BJ (cell line): ENCODE results near the gene SH3RF3. TPM values are rescaled to one million over a fixed set of nuclear protein-coding genes. Genes with fewer than 3 reads are reported as not detected.

Experiments
- CTCF ChIA-PET: fragments of 350-600 bp; formaldehyde crosslinking; extraction: SDS; loops from one replicate; lab custom pipeline; 2021; ENCODE audit warnings: antibody characterized with exemption, inconsistent platforms; lab: Yijun Ruan, JAX
- POLR2A ChIA-PET: fragments of 300-600 bp; sonication (Branson Sonifier 250); formaldehyde crosslinking; extraction: SDS; loops from one replicate; lab custom pipeline; 2021; ENCODE audit warnings: antibody characterized with exemption; lab: Charles Lee
- DNase-seq: peaks from one replicate; pipeline ENCODE4 v3.0.0-alpha.2; 2011; ENCODE audit warnings: low read depth
- H3K27me3 ChIP-seq: 2 replicates; pipeline ENCODE4 v1.6.0; 2011; ENCODE audit warnings: low read length; ENCODE audit not compliant: control insufficient read depth, insufficient read depth
- H3K36me3 ChIP-seq: 2 replicates; pipeline ENCODE4 v1.5.1; 2011; ENCODE audit warnings: low read length; ENCODE audit not compliant: control insufficient read depth, insufficient read depth
- H3K4me3 ChIP-seq: 2 replicates; pipeline ENCODE4 v1.5.1; 2011; ENCODE audit warnings: low read depth, mild to moderate bottlenecking, control low read depth, low read length
- polyA plus RNA-seq: library from polyadenylated mRNA; depleted of rRNA; stranded (reverse); fragments of >200 nt; gene quantifications from 2 replicates; pipeline ENCODE4 v1.2.3, GENCODE V29; 2011
- TF ChIP-seq, protein P1 (sequence below): IDR thresholded peaks from 2 replicates; pipeline ENCODE4 v1.5.1; 2011; ENCODE audit warnings: low read depth, mild to moderate bottlenecking, control low read depth, inconsistent platforms, low read length, moderate library complexity; ENCODE audit not compliant: insufficient read depth

The SH3RF3 gene
- polyA plus RNA-seq, 1 experiment, result 3.6 TPM

DNA sequence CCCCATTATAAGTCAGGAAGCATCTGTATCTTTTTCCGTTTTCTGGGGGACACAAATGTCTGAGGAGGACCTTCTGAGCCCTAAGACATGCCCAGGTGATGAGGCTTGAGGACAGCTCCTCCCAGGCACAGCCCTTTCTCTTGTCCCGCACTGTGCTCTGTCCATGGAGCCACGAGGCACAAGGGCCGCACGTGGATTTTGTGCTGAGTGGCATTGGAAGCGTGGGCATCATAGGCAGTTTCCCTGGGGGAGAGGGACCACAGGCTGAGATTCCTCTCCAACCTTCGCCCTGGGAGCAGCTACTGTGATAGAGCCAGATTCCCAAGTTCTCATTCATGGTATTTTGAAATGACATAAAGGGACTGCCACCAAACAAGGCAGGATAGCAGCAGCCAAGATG, 139.9 kb downstream of the SH3RF3 start:
- Histone ChIP-seq H3K36me3 (peaks cover 1% of the 10 kb centered on the region; the same call in 1 of the 2 replicates), H3K27me3 (no peaks in the 10 kb centered on the region), H3K4me3 (no peak overlapping the region)
- no peak for DNase-seq
- POLR2A ChIA-PET, result no interaction called here
- TF ChIP-seq, protein P1, sequence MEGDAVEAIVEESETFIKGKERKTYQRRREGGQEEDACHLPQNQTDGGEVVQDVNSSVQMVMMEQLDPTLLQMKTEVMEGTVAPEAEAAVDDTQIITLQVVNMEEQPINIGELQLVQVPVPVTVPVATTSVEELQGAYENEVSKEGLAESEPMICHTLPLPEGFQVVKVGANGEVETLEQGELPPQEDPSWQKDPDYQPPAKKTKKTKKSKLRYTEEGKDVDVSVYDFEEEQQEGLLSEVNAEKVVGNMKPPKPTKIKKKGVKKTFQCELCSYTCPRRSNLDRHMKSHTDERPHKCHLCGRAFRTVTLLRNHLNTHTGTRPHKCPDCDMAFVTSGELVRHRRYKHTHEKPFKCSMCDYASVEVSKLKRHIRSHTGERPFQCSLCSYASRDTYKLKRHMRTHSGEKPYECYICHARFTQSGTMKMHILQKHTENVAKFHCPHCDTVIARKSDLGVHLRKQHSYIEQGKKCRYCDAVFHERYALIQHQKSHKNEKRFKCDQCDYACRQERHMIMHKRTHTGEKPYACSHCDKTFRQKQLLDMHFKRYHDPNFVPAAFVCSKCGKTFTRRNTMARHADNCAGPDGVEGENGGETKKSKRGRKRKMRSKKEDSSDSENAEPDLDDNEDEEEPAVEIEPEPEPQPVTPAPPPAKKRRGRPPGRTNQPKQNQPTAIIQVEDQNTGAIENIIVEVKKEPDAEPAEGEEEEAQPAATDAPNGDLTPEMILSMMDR, result no peak
- CTCF ChIA-PET, result no interaction called here

DNA sequence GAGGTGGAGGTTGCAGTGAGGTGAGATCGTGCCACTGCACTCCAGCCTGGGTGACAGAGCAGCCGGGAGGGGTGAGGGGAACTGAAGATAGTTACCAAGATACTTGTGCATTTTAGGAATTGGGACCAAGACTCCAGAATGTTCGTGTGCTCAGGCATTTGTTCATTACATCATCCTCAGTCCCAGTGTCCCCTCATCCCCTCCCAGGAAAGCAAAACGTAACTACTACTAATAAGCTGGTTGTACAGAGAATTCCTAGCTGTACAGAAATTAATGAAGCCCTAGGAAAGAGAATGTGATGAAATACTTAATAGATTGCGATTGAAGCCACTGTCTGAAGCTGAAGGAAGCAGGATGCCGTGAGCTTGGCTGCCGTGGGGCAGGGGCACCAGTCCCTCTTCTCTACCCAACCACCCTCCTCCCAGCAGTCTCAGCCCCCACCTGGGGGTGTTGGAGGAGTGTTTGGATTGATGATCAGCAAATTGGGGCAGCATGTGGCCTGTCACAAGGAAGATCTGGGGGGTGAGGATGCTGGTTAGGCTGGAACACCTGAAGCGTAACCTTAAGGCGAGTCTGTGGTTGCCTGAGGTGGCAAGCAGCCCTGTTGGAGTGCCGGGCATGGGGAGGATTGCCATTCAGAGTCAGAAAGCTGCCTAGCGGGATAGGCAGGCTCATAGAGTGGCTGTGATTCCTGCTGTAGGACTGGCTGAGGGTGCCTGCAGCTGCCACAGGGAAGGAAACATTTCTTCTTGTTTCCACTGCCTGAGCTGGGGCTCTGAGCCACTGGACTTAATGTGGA, 140.9 kb downstream of the SH3RF3 start:
- no peaks in the 10 kb centered on the region for H3K27me3 ChIP-seq
- ChIA-PET CTCF (interaction anchor here (1.2 kb wide), 1 partner anchor 143 kb away, joined by 3 read pairs; no protein-coding TSS in a partner anchor), POLR2A (no interaction called here)
- TF ChIP-seq, protein P1, result no peak
- no peak for DNase-seq
- H3K36me3 ChIP-seq, result peaks cover 1% of the 10 kb centered on the region; the same call in 1 of the 2 replicates
- no peak overlapping the region for H3K4me3 ChIP-seq

DNA sequence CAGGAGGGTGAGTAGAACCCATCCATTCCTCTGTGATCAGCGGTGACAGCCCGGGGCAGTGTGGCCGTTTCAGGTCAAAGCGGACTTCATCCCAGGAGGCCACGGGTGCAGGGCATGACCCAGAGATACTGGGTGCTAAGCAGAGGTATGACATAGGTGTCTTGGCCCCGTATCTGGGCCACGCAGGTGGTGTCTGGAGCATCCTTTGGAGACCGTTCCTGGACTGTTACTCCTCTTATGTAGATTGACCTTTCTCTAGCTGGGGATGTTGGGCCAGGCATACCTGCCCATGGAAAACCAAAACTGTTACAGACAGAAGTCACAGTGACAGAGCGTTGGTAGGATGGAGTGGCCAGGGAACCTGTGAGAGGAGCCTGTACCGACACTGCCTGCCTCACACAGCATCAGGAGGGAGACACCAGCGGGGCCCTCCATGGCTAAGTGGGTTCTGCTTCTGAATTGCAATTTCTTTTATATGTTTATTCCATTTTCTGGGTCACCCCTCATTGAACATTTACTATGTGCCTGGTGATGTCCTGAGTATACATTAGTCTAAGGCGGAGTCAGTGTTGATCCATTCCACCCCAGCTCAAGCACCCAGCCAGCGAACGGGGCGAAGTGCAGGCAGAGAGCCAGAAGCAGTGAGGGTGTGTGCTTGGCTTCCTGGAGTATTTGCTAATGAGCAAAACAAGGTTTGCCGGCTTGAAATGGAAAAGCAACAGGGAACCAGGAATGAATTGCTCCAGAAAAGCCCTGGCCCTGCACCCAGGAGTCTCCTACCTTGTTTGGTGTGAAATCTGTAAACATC, 141.7 kb downstream of the SH3RF3 start:
- TF ChIP-seq, protein P1, result no peak
- no peak for DNase-seq
- CTCF ChIA-PET, result interaction anchor here (1.2 kb wide), 1 partner anchor 144 kb away, joined by 3 read pairs; no protein-coding TSS in a partner anchor
- peaks cover 1% of the 10 kb centered on the region; the same call in 1 of the 2 replicates for H3K36me3 ChIP-seq
- POLR2A ChIA-PET, result no interaction called here
- no peak overlapping the region for H3K4me3 ChIP-seq
- H3K27me3 ChIP-seq, result no peaks in the 10 kb centered on the region

DNA sequence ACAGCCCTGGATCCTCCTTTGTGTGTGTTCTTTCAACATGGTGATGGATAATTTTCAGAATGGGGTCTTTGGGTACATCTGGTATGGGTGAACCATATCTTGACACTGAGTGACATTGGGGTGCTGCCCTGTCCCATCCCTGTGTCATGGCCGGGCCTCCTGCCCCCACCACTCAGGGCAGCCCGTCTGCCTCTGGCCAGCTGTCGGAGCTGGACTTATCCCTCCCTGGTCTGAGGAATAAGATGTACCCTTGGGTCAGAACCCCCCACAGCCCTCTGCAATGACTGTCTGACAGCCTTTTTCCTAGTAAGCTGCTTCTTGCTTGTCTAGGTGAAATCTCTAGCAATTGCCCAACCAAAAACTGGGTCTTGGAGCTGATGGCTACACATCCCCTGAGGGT, 142.9 kb downstream of the SH3RF3 start:
- POLR2A ChIA-PET, result no interaction called here
- DNase-seq, result no peak
- Histone ChIP-seq H3K4me3 (no peak overlapping the region), H3K27me3 (no peaks in the 10 kb centered on the region), H3K36me3 (peaks cover 1% of the 10 kb centered on the region; the same call in 1 of the 2 replicates)
- CTCF ChIA-PET, result interaction anchor here (1.5 kb wide), 1 partner anchor 14 kb away, joined by 5 read pairs; no protein-coding TSS in a partner anchor
- TF ChIP-seq, protein P1, result no peak

DNA sequence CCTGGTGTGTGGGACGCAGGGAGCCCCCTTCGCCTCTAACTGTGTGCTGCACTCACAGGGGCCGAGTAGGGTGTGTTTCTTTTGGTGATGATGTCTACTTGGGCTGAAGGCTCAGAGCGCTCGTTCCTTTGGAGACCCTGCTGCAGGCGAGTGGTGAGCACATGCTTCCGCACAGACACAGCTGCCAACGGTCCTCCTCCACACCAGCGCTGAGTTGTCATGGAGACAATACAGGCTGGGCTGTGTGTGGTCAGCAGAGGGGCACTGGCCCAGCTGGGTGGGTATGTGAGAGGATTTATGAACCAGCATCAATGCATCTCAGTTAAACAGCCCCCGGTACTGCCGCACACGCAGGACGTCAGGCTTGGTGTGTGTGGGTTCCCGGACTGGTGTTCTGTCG, 143.5 kb downstream of the SH3RF3 start:
- TF ChIP-seq, protein P1, result no peak
- Histone ChIP-seq H3K4me3 (no peak overlapping the region), H3K36me3 (peaks cover 1% of the 10 kb centered on the region; the same call in 1 of the 2 replicates), H3K27me3 (no peaks in the 10 kb centered on the region)
- ChIA-PET POLR2A (no interaction called here), CTCF (interaction anchor here (1.5 kb wide), 1 partner anchor 14 kb away, joined by 5 read pairs; no protein-coding TSS in a partner anchor)
- DNase-seq, result no peak
